H1 (cell line): ENCODE data around the gene KANSL1. TPM values are rescaled to one million over a fixed set of nuclear protein-coding genes. Genes with fewer than 3 reads are reported as not detected.

ENCODE experiments used
- CTCF ChIA-PET: fragments of 300-600 bp; sonication (Branson Sonifier 250); formaldehyde crosslinking; loops from one replicate; lab custom pipeline; 2021; ENCODE audit not compliant: partially characterized antibody; lab: Charles Lee
- POLR2A ChIA-PET: fragments of 300-600 bp; sonication (Branson Sonifier 250); formaldehyde crosslinking; loops from one replicate; lab custom pipeline; 2021; ENCODE audit warnings: inconsistent platforms; ENCODE audit not compliant: partially characterized antibody; lab: Charles Lee
- DNase-seq, 2 experiments: peaks; one replicate each; pipeline versions ENCODE4 v3.0.0 to v3.0.0-alpha.2; 2010 to 2022; ENCODE audit warnings: low spot score in 2 of 2, low read depth in 1 of 2, mixed read lengths in 1 of 2
- FAIRE-seq: peaks from 2 replicates; lab custom pipeline; 2011; peaks lifted over from hg19 to GRCh38; lab: Jason Lieb, UNC
- H2AFZ ChIP-seq: 2 replicates; pipeline ENCODE4 v1.8.1; 2012; ENCODE audit warnings: low read length, inconsistent platforms
- H2AK5ac ChIP-seq: 2 replicates; pipeline ENCODE4 v1.6.1; 2013; ENCODE audit warnings: low read depth, low read length
- H2BK120ac ChIP-seq: replicated peaks from 2 replicates; pipeline ENCODE3; 2013; ENCODE audit warnings: low read depth, low read length, inconsistent platforms
- H2BK12ac ChIP-seq: 2 replicates; pipeline ENCODE4 v1.6.1; 2013; ENCODE audit warnings: low read depth, low read length
- H2BK15ac ChIP-seq: 2 replicates; pipeline ENCODE4 v1.6.1; 2013; ENCODE audit warnings: low read length
- H2BK20ac ChIP-seq: 2 replicates; pipeline ENCODE4 v1.6.1; 2013; ENCODE audit warnings: low read length
- H2BK5ac ChIP-seq: 2 replicates; pipeline ENCODE4 v1.6.1; 2013; ENCODE audit warnings: low read depth, low read length
- H3K14ac ChIP-seq: 2 replicates; pipeline ENCODE4 v1.6.1; 2013; ENCODE audit warnings: inconsistent platforms; ENCODE audit not compliant: insufficient read length
- H3K18ac ChIP-seq: 2 replicates; pipeline ENCODE4 v1.6.1; 2013; ENCODE audit warnings: low read length; ENCODE audit errors: extremely low read depth
- H3K23ac ChIP-seq: 2 replicates; pipeline ENCODE4 v1.6.1; 2013; ENCODE audit warnings: inconsistent platforms; ENCODE audit not compliant: insufficient read length
- H3K23me2 ChIP-seq: 2 replicates; pipeline ENCODE4 v1.6.1; 2013; ENCODE audit warnings: low read depth, low read length
- H3K27ac ChIP-seq: 2 replicates; pipeline ENCODE4 v1.6.1; 2011; ENCODE audit warnings: low read depth, low read length, inconsistent platforms
- H3K27me3 ChIP-seq, 4 experiments: replicated peaks in 1 of 4; 1 replicate in 1 of 4; 2 replicates in 3 of 4; pipeline versions ENCODE4 v1.6.1 to v1.8.1; 2011 to 2013; ENCODE audit warnings: low read length in 3 of 4, mild to moderate bottlenecking in 3 of 4, inconsistent platforms in 2 of 4, mixed read lengths in 2 of 4, moderate library complexity in 1 of 4; ENCODE audit not compliant: control insufficient read depth in 3 of 4, insufficient read depth in 3 of 4; ENCODE audit errors: extremely low read depth in 1 of 4
- H3K36me3 ChIP-seq, 4 experiments: 2 replicates each; pipeline versions ENCODE4 v1.6.1 to v1.8.1; 2011 to 2013; ENCODE audit warnings: mild to moderate bottlenecking in 4 of 4, low read length in 3 of 4, moderate library complexity in 2 of 4, control low read depth in 1 of 4, inconsistent platforms in 1 of 4; ENCODE audit not compliant: insufficient read depth in 4 of 4, control insufficient read depth in 2 of 4
- H3K4ac ChIP-seq: replicated peaks from 2 replicates; pipeline ENCODE3; 2013; ENCODE audit warnings: low read length, low read depth, mixed read lengths, inconsistent platforms; ENCODE audit not compliant: insufficient read length
- H3K4me1 ChIP-seq, 4 experiments: replicated peaks in 1 of 4; 1 replicate in 1 of 4; 2 replicates in 3 of 4; pipeline versions ENCODE4 v1.6.1 to v1.8.1; 2011 to 2013; ENCODE audit warnings: low read length in 3 of 4, inconsistent platforms in 2 of 4, mixed read lengths in 1 of 4; ENCODE audit not compliant: insufficient read depth in 4 of 4, control insufficient read depth in 3 of 4
- H3K4me2 ChIP-seq, 2 experiments: 2 replicates each; pipeline versions ENCODE4 v1.6.1 to v1.8.1; 2011 to 2013; ENCODE audit warnings: low read depth in 2 of 2, low read length in 2 of 2, control low read depth in 1 of 2, inconsistent platforms in 1 of 2, mild to moderate bottlenecking in 1 of 2; ENCODE audit not compliant: insufficient read depth in 1 of 2
- H3K4me3 ChIP-seq, 4 experiments: fragments of 200-600, 300-600 bp in 1 of 4; sonication (generic), shearing (Covaris generic), sonication (Bioruptor Twin) in 1 of 4; 2 replicates each; pipeline versions ENCODE4 v1.5.1 to v1.8.1; 2011 to 2016; ENCODE audit warnings: low read length in 4 of 4, low read depth in 3 of 4, control low read depth in 2 of 4, inconsistent platforms in 2 of 4, mild to moderate bottlenecking in 2 of 4, mixed read lengths in 1 of 4, moderate library complexity in 1 of 4; ENCODE audit not compliant: insufficient read depth in 2 of 4; ENCODE audit errors: extremely low read depth in 1 of 4
- H3K56ac ChIP-seq: replicated peaks from 2 replicates; pipeline ENCODE3; 2013; ENCODE audit warnings: low read depth, mild to moderate bottlenecking, mixed read lengths, low read length, inconsistent platforms; ENCODE audit not compliant: insufficient read length
- H3K79me1 ChIP-seq: 2 replicates; pipeline ENCODE4 v1.6.1; 2013; ENCODE audit warnings: low read depth, low read length, control low read depth
- H3K79me2 ChIP-seq, 2 experiments: 2 replicates each; pipeline versions ENCODE4 v1.6.1 to v1.8.1; 2012 to 2013; ENCODE audit warnings: low read length in 2 of 2, mild to moderate bottlenecking in 2 of 2, inconsistent platforms in 1 of 2; ENCODE audit not compliant: insufficient read depth in 2 of 2, control insufficient read depth in 1 of 2
- H3K9ac ChIP-seq, 4 experiments: replicated peaks in 1 of 4; 1 replicate in 1 of 4; 2 replicates in 3 of 4; pipeline versions ENCODE4 v1.6.1 to v1.8.1; 2011 to 2013; ENCODE audit warnings: low read depth in 3 of 4, low read length in 3 of 4, control low read depth in 2 of 4, mild to moderate bottlenecking in 2 of 4, moderate library complexity in 2 of 4, inconsistent platforms in 1 of 4; ENCODE audit errors: extremely low read depth in 1 of 4
- H3K9me3 ChIP-seq, 2 experiments: 2 replicates each; pipeline versions ENCODE4 v1.6.1 to v1.8.1; 2012 to 2013; ENCODE audit warnings: mild to moderate bottlenecking in 2 of 2, moderate library complexity in 2 of 2, control low read depth in 1 of 2, inconsistent platforms in 1 of 2, low read depth in 1 of 2, low read length in 1 of 2, mixed read lengths in 1 of 2; ENCODE audit not compliant: insufficient read depth in 2 of 2
- H4K20me1 ChIP-seq, 2 experiments: replicated peaks in 1 of 2; 2 replicates each; pipeline versions ENCODE3 to v1.8.1; 2011 to 2013; ENCODE audit warnings: inconsistent platforms in 2 of 2, low read length in 2 of 2, mild to moderate bottlenecking in 1 of 2; ENCODE audit not compliant: insufficient read depth in 2 of 2, control insufficient read depth in 1 of 2
- H4K5ac ChIP-seq: 2 replicates; pipeline ENCODE4 v1.6.1; 2013; ENCODE audit warnings: low read length, low read depth, mixed read lengths, inconsistent platforms; ENCODE audit not compliant: insufficient read length
- H4K8ac ChIP-seq: 2 replicates; pipeline ENCODE4 v1.8.0; 2013; ENCODE audit warnings: mild to moderate bottlenecking, moderate library complexity, low read length, inconsistent platforms; ENCODE audit not compliant: insufficient read depth; ENCODE audit errors: extremely low read depth
- H4K91ac ChIP-seq: replicated peaks from 2 replicates; pipeline ENCODE3; 2013; ENCODE audit warnings: low read length, mixed read lengths, inconsistent platforms; ENCODE audit not compliant: insufficient read length
- ASH2L ChIP-seq: fragments of 200-600, 300-600 bp; sonication (generic); IDR thresholded peaks from one replicate; pipeline ENCODE4 v1.7.1; 2017; ENCODE audit warnings: low read length
- ATF2 ChIP-seq: IDR thresholded peaks from 2 replicates; pipeline ENCODE4 v1.6.1; 2012; ENCODE audit warnings: low read length, inconsistent platforms
- E2F6 ChIP-seq: IDR thresholded peaks from 2 replicates; pipeline ENCODE4 v1.6.1; 2012; ENCODE audit warnings: inconsistent platforms
- GABPA ChIP-seq: IDR thresholded peaks from 2 replicates; pipeline ENCODE4 v1.6.1; 2011; ENCODE audit warnings: mild to moderate bottlenecking, low read length, moderate library complexity, borderline replicate concordance; ENCODE audit not compliant: insufficient read depth
- JUN ChIP-seq: IDR thresholded peaks from 2 replicates; pipeline ENCODE4 v1.6.1; 2011; ENCODE audit warnings: low read depth, mild to moderate bottlenecking, improper control_type of control experiment, low read length
- MAFK ChIP-seq: IDR thresholded peaks from 2 replicates; pipeline ENCODE4 v1.6.1; 2012; ENCODE audit warnings: low read depth, mild to moderate bottlenecking, improper control_type of control experiment, low read length
- PHF8 ChIP-seq: fragments of 200-600 bp; sonication (generic); conservative IDR thresholded peaks from 2 replicates; pipeline ENCODE4 v1.7.1; 2012; ENCODE audit warnings: low read depth, mild to moderate bottlenecking, inconsistent platforms, low read length, moderate library complexity
- RXRA ChIP-seq: IDR thresholded peaks from 2 replicates; pipeline ENCODE4 v1.6.1; 2011; ENCODE audit warnings: low read depth, mild to moderate bottlenecking, low read length, moderate library complexity; ENCODE audit not compliant: insufficient read depth
- SIX5 ChIP-seq: IDR thresholded peaks from 2 replicates; pipeline ENCODE4 v1.6.1; 2011; ENCODE audit warnings: mild to moderate bottlenecking, low read depth, low read length
- TAF1 ChIP-seq: IDR thresholded peaks from 2 replicates; pipeline ENCODE4 v1.6.1; 2011; ENCODE audit warnings: mild to moderate bottlenecking, low read depth, low read length
- TBP ChIP-seq: IDR thresholded peaks from 2 replicates; pipeline ENCODE4 v1.6.1; 2011; ENCODE audit warnings: low read depth, low read length, improper control_type of control experiment
- TCF12 ChIP-seq: IDR thresholded peaks from 2 replicates; pipeline ENCODE4 v1.6.1; 2011; ENCODE audit warnings: low read depth, mild to moderate bottlenecking, low read length
- WGBS, 2 experiments: shearing (Covaris generic) in 1 of 2; methylation state at CpG; one replicate each; pipeline versions ENCODE4 v1.1.6 to v1.1.7; 2013 to 2015; ENCODE audit warnings: low lambda C conversion rate in 2 of 2, mixed read lengths in 2 of 2, inconsistent platforms in 1 of 2, low coverage in 1 of 2, missing lambda C conversion rate in 1 of 2; ENCODE audit not compliant: insufficient replicate concordance in 2 of 2, insufficient coverage in 1 of 2, insufficient read length in 1 of 2; ENCODE audit errors: extremely low coverage in 1 of 2, missing lambda C conversion rate in 1 of 2; 5-methylcytosine and 5-hydroxymethylcytosine counted together
- polyA plus RNA-seq, 7 experiments: library from polyadenylated mRNA; depleted of rRNA in 3 of 7; stranded (reverse) in 5 of 7; unstranded in 2 of 7; fragments of >200 nt in 5 of 7; fragments of 200-250 nt in 2 of 7; gene quantifications; 1 replicate in 5 of 7; 2 replicates in 1 of 7; 4 replicates in 1 of 7; pipeline versions ENCODE4 v1.2.1 to v1.2.3, GENCODE V29; 2011 to 2013; ENCODE audit warnings: missing spikeins in 2 of 7, mixed read lengths in 2 of 7
- total RNA-seq: library from RNA; stranded (reverse); fragmentation: NEBNext Ultra II Directional; extraction: Animal tissue kit (Norgen Biotek cat#: 25700); gene quantifications from 2 replicates; pipeline ENCODE4 v1.2.1, GENCODE V29; 2021

Gene KANSL1
- total and polyA plus RNA-seq, 2 of the 8 experiments (the other 6 are each of a cell fraction or from before 2014, with no cell fraction given) = 34.0 to 128 TPM

GRCh38 chr17:46208997-46209396 is 15.8 kb upstream of the KANSL1 start:
- Histone ChIP-seq H3K4ac (no peak overlapping the region), H2AFZ (no peak overlapping the region), H3K14ac (no peak overlapping the region), H2BK120ac (no peak overlapping the region), H2AK5ac (no peak overlapping the region), H3K4me3 (no peak overlapping the region), H2BK5ac (no peak overlapping the region), H3K9me3 (no peaks in the 10 kb centered on the region), H3K9ac (no peak overlapping the region), H3K4me1 (no peaks in the 10 kb centered on the region), H2BK12ac (no peak overlapping the region), H3K18ac (no peak overlapping the region), H3K4me2 (no peak overlapping the region), H4K91ac (no peak overlapping the region), H3K23ac (no peak overlapping the region), H4K20me1 (peaks cover 5 to 12% of the 10 kb centered on the region in 2 experiments), H3K79me2 (peaks cover 12 to 91% of the 10 kb centered on the region in 2 experiments), H3K27ac (no peak overlapping the region), H2BK15ac (no peak overlapping the region), H4K5ac (no peak overlapping the region), H2BK20ac (no peak overlapping the region), H3K36me3 (peaks cover 0 to 5% (median 3%) of the 10 kb centered on the region in 4 experiments; a peak in 3 of 8 replicates), H4K8ac (no peak overlapping the region), H3K79me1 (peaks cover 15% of the 10 kb centered on the region), H3K23me2 (no peaks in the 10 kb centered on the region), H3K27me3 (no peaks in the 10 kb centered on the region), H3K56ac (no peak overlapping the region)
- 89% methylated on average over 8 of the region's 8 CpGs; no CpG with 5 or more reads in 1 of the 2 experiments for WGBS, 2 experiments
- POLR2A ChIA-PET = interaction anchor here (1.0 to 1.2 kb wide), 3 partner anchors 10 to 16 kb away, joined by 3 read pairs; partner anchors contain the start of gene KANSL1
- FAIRE-seq (no peak), DNase-seq (no peak)
- CTCF ChIA-PET = interaction anchor here (0.6 to 3.7 kb wide), 8 partner anchors 10 to 561 kb away, joined by 3 to 16 read pairs (median 4); partner anchors contain the start of gene KANSL1
- TF ChIP-seq E2F6 (no peak), ATF2 (no peak), ASH2L (no peak), SIX5 (no peak), RXRA (no peak), TCF12 (no peak), TAF1 (no peak), JUN (no peak), TBP (no peak), GABPA (no peak), PHF8 (no peak), MAFK (no peak)
